PC-9 (cell line): ENCODE data around the gene PLA2G15. TPM values are rescaled to one million over a fixed set of nuclear protein-coding genes. Genes with fewer than 3 reads are reported as not detected.

Experiments
- BruUV-seq: library from RNA; stranded (reverse); fragments of 400-500 nt; replicated peaks from 2 replicates; lab custom pipeline; 2021; lab: Mats Ljungman, UMichigan
- CTCF ChIA-PET: fragments of 300-600 bp; sonication (Branson Sonifier 250); formaldehyde crosslinking; loops from one replicate; lab custom pipeline; 2022; ENCODE audit warnings: antibody characterized with exemption; lab: Charles Lee
- POLR2A ChIA-PET: fragments of 300-600 bp; sonication (Branson Sonifier 250); formaldehyde crosslinking; loops from one replicate; lab custom pipeline; 2022; ENCODE audit warnings: antibody characterized with exemption; ENCODE audit not compliant: unreplicated experiment; lab: Charles Lee
- DNase-seq, 2 experiments: peaks; one replicate each; pipeline versions ENCODE4 v3.0.0 to v3.0.0-alpha.2; 2015 to 2022; ENCODE audit warnings: mixed read lengths in 1 of 2
- H2AFZ ChIP-seq: fragments of 200-600 bp; sonication (generic); 2 replicates; pipeline ENCODE4 v1.8.1; 2017; ENCODE audit warnings: antibody characterized with exemption
- H3F3A ChIP-seq: fragments of 200-600 bp; sonication (generic); 2 replicates; pipeline ENCODE4 v1.8.1; 2017; ENCODE audit warnings: antibody characterized with exemption, mild to moderate bottlenecking, low read depth; ENCODE audit not compliant: insufficient read depth
- H3K27ac ChIP-seq: fragments of 200-600 bp; sonication (generic); 2 replicates; pipeline ENCODE4 v1.6.1; 2016; ENCODE audit warnings: mixed run types
- H3K27me3 ChIP-seq: fragments of 200-600 bp; sonication (generic); 2 replicates; pipeline ENCODE4 v1.6.1; 2016; ENCODE audit warnings: low read depth, mixed run types; ENCODE audit not compliant: insufficient read depth
- H3K36me3 ChIP-seq: fragments of 200-600 bp; sonication (generic); 2 replicates; pipeline ENCODE4 v1.6.1; 2016; ENCODE audit warnings: low read depth, mixed run types
- H3K4me1 ChIP-seq: fragments of 200-600 bp; sonication (generic); replicated peaks from 2 replicates; pipeline ENCODE4 v1.6.1; 2016; ENCODE audit warnings: mixed run types; ENCODE audit not compliant: insufficient read depth
- H3K4me2 ChIP-seq: fragments of 200-600 bp; sonication (generic); 2 replicates; pipeline ENCODE4 v1.6.1; 2017; ENCODE audit warnings: mixed run types
- H3K4me3 ChIP-seq: fragments of 200-600 bp; sonication (generic); 2 replicates; pipeline ENCODE4 v1.6.1; 2016; ENCODE audit warnings: mixed run types
- H3K79me2 ChIP-seq: fragments of 200-600 bp; sonication (generic); 2 replicates; pipeline ENCODE4 v1.6.1; 2017; ENCODE audit warnings: low read depth, mixed run types
- H3K9me2 ChIP-seq: fragments of 200-600 bp; sonication (generic); 2 replicates; pipeline ENCODE4 v1.8.1; 2017; ENCODE audit warnings: mild to moderate bottlenecking; ENCODE audit not compliant: insufficient read depth
- H3K9me3 ChIP-seq: fragments of 200-600 bp; sonication (generic); 2 replicates; pipeline ENCODE4 v1.8.1; 2016; ENCODE audit warnings: low read depth; ENCODE audit not compliant: insufficient read depth
- H4K20me1 ChIP-seq: fragments of 200-600 bp; sonication (generic); 2 replicates; pipeline ENCODE4 v1.8.1; 2017; ENCODE audit not compliant: insufficient read depth
- CTCF ChIP-seq: fragments of 200-600 bp; sonication (generic); conservative IDR thresholded peaks from 2 replicates; pipeline ENCODE4 v1.6.1; 2017; ENCODE audit warnings: mixed run types, antibody characterized with exemption, mild to moderate bottlenecking, moderate library complexity
- EZH2 ChIP-seq: fragments of 200-600 bp; sonication (generic); IDR thresholded peaks from 2 replicates; pipeline ENCODE4 v1.8.0; 2017; ENCODE audit warnings: antibody characterized with exemption, low read depth
- intact Hi-C: fragments of 100-400 bp; cut with micrococcal nuclease; formaldehyde crosslinking; loops from one replicate; pipeline ENCODE4 v1.10.0; 2022; ENCODE audit not compliant: unreplicated experiment
- total RNA-seq: library from RNA; stranded (reverse); gene quantifications from 2 replicates; pipeline ENCODE4 v1.2.3, GENCODE V29; 2021

Gene PLA2G15
- total RNA-seq, 1 experiment from 2014 or later, result 14.0 TPM

DNA sequence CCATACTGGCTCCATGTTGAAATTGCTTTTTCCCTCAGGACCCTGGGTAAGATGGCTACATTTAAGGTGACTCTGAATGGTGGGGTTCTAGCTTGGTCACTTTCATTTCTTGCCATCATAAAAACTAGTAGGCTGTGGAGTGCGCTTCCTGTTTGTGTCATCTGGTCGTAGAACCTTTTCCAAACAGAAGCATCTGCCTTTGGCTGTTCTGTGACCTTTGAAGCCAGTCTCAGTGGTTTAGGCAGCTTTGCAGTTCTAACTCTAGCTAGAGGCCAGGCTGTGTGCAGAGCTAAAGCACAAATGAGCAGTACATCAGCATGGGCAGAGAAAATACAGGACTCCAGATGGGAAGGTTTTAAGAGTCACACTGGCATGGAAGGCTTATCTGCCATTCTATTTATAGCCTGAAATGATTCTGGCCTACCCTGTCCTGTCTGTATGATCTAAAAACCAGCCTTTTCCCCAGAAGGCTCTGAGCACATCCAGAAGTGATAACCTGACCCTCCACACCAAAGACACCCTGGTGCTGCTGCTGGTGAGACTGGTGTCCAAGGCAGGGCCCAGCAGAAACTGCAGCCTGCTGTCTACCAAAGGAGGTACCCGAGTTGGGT lies 17.9 kb upstream of the PLA2G15 start:
- DNase-seq, result no peak
- Histone ChIP-seq H3K36me3 (peaks cover 12% of the 10 kb centered on the region; the same call in 1 of the 2 replicates), H3K9me2 (no peaks in the 10 kb centered on the region), H3K27me3 (no peaks in the 10 kb centered on the region), H2AFZ (no peak overlapping the region), H3K4me3 (no peak overlapping the region), H3K4me1 (no peaks in the 10 kb centered on the region), H4K20me1 (peaks cover 33% of the 10 kb centered on the region), H3F3A (peaks cover 38% of the 10 kb centered on the region), H3K9me3 (no peaks in the 10 kb centered on the region), H3K27ac (no peak overlapping the region), H3K79me2 (0 out of 2 replicates have a peak, but pooled peaks cover under 1% of the 10 kb centered on the region), H3K4me2 (no peak overlapping the region)
- TF ChIP-seq EZH2 (no peak), CTCF (no peak)
- intact Hi-C loops, result loop anchor here (10.0 kb wide), 1 partner anchor 732 kb away; no protein-coding TSS in a partner anchor
- BruUV-seq, result no TSS peak
- CTCF ChIA-PET, result no interaction called here
- POLR2A ChIA-PET, result interaction anchor here (0.5 kb wide), 1 partner anchor 76 kb away, joined by 4 read pairs; no protein-coding TSS in a partner anchor

DNA sequence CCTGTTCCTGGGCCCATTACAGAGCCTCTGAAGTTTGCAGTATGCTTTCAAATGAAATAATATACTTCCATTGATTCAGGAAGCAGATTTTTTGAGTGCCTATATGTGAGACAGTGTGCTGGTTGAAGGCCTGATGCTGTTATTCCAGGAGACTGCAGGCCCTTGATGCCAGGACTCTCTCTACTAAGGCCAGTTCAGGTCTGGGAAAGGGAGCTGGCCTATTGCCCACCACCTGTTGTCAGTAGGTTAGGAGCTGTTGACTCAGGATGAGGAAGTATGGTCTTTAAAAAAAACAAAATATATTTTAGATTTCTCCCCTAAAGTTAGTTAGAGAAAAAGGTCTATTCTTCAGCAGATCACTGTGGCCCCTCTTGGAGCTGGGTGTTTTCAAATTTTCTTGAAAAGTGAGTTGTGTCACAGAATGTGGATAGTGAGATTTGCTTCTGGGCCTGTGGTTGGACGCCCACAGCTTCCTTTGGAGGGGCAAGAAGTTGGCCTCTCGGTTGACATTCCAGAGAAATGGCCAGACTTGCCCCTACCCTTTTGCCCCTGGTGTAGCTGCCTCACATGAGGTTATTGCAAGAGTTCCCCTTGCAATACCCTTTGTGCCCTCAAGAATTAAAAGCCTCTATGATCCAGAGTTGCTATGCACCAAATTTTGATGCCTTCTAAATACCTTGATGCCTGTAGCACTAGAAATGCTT lies 17.2 kb upstream of the PLA2G15 start:
- Histone ChIP-seq H4K20me1 (peaks cover 40% of the 10 kb centered on the region), H2AFZ (no peak overlapping the region), H3K4me1 (no peaks in the 10 kb centered on the region), H3K9me3 (no peaks in the 10 kb centered on the region), H3K4me3 (no peak overlapping the region), H3K27me3 (no peaks in the 10 kb centered on the region), H3K9me2 (no peaks in the 10 kb centered on the region), H3K36me3 (peaks cover 12% of the 10 kb centered on the region), H3K27ac (no peak overlapping the region), H3K4me2 (no peak overlapping the region), H3K79me2 (peaks cover 7% of the 10 kb centered on the region), H3F3A (peaks cover 38% of the 10 kb centered on the region)
- no peak for DNase-seq
- CTCF ChIA-PET, result interaction anchor here (0.9 kb wide), 1 partner anchor 11 kb away, joined by 3 read pairs; no protein-coding TSS in a partner anchor
- POLR2A ChIA-PET, result interaction anchor here (0.6 kb wide), 1 partner anchor 551 kb away, joined by 4 read pairs; no protein-coding TSS in a partner anchor
- BruUV-seq, result no TSS peak
- intact Hi-C loops, result loop anchor here (2.0 to 10.0 kb wide), 2 partner anchors 141 to 733 kb away; no protein-coding TSS in a partner anchor
- no peak for TF ChIP-seq EZH2
- TF ChIP-seq CTCF, result no peak

- Histone ChIP-seq H3K27ac (no peak overlapping the region), H3K4me2 (no peak overlapping the region), H4K20me1 (peaks cover 47% of the 10 kb centered on the region), H3K36me3 (peaks cover 12% of the 10 kb centered on the region), H3K4me3 (no peak overlapping the region), H3K9me2 (no peaks in the 10 kb centered on the region), H3K4me1 (peaks cover 6% of the 10 kb centered on the region), H3K9me3 (no peaks in the 10 kb centered on the region), H3F3A (peaks cover 45% of the 10 kb centered on the region), H2AFZ (no peak overlapping the region), H3K27me3 (no peaks in the 10 kb centered on the region), H3K79me2 (peaks cover 14% of the 10 kb centered on the region)
- TF ChIP-seq CTCF (no peak), EZH2 (no peak)
- intact Hi-C loops, result loop anchor here (1.0 to 10.0 kb wide), 5 partner anchors 142 to 734 kb away; no protein-coding TSS in a partner anchor
- no peak for DNase-seq
- ChIA-PET CTCF (interaction anchor here (0.9 kb wide), 1 partner anchor 10 kb away, joined by 3 read pairs; no protein-coding TSS in a partner anchor), POLR2A (no interaction called here)
- no TSS peak for BruUV-seq
These were observed 16.5 kb upstream of the PLA2G15 start for GRCh38 chr16:68228652-68229051.
